Activated CD4-positive, CD25-positive, alpha-beta regulatory T cell treated with anti-CD3 and anti-CD28 coated beads, Interleukin-2, amount 50 U/mL, for 16 hours (primary cell): Measurements from ENCODE around the gene ARRDC3.

Experiments
- DNase-seq: peaks from one replicate; pipeline ENCODE4 v3.0.0-alpha.2; 2020; ENCODE audit warnings: low read depth, low spot score

Gene ARRDC3

GRCh38 chr5:91384671-91385430 lies 1.7 kb upstream of the ARRDC3 start:
- DNase-seq, result no peak

GRCh38 chr5:91383956-91384300 lies 811 bp upstream of the ARRDC3 start:
- no peak for DNase-seq

GRCh38 chr5:91382530-91383026 lies 539 bp downstream of the ARRDC3 start:
- peak; percentile 13 for DNase-seq

GRCh38 chr5:91381774-91382359 lies 1.2 kb downstream of the ARRDC3 start:
- peak; percentile 65 for DNase-seq

- DNase-seq, result no peak
These were observed 1.8 kb downstream of the ARRDC3 start for GRCh38 chr5:91381239-91381773.

GRCh38 chr5:91380491-91381238 lies 2.5 kb downstream of the ARRDC3 start:
- DNase-seq, result peak; percentile 97

- DNase-seq, result peak; percentile 90
These were observed 3.1 kb downstream of the ARRDC3 start for GRCh38 chr5:91379914-91380490.

DNA sequence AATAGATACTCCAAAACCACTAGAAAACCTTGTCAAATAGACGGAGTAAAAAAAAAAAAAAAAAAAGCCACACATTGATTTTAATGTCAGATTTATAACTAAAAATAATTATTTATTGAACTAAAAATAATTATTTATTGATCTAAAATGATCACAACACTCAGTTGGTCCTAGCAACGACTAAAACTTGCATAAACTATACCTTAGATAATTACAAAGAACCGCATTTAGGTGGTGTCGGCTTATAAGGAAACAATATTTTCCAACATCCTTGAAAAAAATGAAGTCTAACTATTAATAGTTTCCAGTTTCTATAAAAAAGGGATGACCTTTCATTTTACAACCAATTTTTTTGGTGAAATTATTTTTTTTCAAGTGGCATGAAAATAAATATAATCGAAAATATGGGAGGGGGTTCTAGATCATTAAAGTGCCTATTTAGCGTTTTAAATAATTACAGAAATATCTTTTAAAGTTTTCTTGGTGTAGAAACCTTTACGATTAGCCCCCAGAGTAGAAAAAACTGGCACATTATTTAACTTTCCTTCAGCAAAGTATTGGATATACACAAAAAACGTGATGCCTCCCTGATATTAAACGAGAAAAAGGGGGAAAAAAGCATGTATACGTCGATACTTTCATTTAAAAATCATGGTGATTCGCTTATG lies 3.7 kb downstream of the ARRDC3 start:
- DNase-seq, result no peak

DNA sequence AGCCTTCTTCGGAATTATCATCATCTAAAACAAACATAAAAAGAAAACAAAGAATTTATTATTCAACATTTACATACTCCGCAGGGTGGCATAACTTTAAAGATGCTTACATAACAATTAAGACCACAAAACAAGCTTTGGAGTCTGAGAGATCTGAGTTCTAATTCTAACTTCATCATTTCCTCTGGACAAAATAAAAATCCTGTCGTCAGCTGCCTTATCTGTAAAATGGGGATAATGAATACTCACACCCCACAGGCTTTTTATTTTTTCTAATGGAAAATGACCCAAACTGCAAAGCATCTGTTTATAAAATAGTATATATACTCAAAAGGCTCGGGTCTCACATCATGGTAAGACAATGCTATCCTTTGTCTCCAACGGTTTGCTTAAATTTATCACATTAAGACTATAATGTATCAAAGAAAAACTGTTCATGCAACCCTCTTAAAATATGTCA lies 4.3 kb downstream of the ARRDC3 start:
- no peak for DNase-seq

DNA sequence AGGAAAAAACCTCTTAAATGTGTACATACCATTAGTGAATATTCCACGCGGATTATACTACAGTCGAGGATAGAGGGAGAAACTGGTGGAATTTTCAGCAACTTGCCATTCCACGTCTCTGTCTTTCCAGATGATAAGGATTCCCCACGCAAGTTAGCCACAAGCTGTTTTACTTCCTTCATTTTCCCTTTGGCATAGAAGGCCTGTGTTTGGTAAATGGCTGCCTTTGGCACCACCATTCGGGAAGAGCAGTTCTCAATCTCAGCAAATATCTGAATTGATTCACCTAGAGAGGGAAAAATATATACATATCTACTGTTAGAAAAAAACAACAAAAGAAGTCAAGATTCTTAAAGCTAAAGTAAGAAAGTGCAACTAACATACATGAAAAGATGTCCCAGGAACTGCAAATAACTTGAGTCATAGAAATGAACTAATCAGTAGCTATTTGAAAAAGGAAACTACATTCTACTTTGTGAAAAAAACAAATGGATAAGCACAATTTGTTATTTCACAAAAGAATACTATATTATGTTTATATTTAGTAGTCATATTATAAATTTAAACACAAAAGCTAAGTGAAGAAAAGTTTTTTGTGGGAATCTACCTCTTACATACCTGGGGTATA lies 8.1 kb downstream of the ARRDC3 start:
- no peak for DNase-seq

DNA sequence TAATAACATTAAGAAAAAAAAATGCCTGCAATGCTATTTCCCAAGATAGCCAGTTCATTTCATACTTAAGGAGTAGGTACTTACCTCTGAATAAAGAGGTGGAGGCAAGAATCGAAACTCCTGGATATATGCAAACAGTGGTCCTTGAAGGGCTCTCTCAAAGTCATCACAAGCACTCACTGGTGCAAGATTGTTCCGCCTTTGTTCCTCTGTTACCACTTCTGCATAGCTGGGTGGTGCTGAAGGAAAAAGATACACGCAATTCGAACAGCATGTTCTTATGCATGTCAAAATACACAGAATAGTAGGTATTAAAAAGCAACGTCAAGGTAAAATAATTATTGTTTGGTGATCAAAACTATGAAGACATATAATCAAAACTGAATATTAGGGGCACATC lies 9.5 kb downstream of the ARRDC3 start:
- no peak for DNase-seq

DNA sequence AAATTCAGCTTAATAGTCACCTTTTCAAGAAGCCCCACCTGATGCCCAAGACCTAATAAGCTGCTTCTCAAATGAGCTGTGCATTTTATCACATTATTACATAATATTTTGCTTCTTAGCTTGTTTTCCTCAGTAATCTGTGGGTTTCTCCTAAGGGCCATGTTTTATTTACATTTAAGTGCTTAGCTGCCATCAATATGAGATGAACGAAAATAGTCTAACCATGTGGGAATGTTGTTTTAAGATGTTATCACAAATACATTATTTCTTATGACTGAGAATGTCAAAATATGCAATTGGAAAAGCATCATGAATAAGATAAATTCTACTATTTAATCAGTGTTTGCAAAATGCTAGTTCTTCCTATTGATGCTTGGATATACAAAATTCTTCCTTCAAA lies 10.1 kb downstream of the ARRDC3 start:
- DNase-seq, result no peak

DNA sequence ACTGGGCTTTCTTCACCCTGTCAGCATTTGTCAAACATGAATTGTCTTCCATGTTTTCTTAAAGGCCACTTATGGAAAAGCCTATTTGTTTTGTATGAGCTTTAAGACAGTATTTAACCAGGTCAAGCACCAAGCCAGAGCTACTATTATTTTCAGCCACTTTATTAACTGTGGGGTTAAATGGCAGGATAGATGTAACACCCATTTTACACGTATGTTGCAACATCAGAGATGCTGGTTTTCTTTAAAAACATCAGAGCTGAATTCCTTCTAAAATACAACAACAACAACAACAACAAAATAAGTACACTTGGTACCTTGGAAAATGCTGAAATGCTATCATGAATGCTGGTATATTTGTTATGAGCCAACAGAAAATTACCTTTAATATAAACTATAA lies 13.6 kb downstream of the ARRDC3 start:
- DNase-seq, result no peak

DNA sequence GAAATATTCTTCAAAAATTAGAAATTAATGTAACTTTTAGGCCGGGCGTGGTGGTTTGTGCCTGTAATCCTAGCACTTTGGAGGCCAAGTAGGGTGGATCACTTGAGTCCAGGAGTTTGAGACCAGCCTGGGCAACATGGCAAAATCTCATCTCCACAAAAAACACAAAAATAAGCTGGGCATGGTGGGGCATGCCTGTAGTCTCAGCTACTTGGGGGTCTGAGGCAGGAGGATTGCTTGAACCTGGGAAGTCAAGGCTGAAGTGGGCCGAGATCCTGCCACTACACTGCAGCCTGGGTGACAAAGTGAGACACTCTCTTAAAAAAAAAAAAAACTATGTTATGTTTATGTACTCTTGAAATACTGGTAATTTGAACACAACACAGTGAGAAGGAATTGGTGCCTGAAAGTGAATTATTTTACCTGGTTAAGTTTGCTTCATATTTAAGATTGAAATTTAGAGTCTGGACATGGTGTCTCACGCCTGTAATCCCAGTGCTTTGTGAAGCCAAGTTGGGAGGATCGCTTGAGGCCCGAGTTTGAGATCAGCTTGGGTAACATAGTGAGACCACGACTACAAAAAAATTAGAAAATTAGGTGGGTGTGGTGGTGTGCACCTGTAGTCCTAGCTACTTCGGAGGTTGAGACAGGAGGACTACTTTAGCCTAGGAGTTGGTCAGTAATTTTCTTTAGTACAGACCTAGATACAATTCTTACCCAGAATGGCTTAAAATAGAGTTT lies 15.0 kb downstream of the ARRDC3 start:
- DNase-seq, result no peak

DNA sequence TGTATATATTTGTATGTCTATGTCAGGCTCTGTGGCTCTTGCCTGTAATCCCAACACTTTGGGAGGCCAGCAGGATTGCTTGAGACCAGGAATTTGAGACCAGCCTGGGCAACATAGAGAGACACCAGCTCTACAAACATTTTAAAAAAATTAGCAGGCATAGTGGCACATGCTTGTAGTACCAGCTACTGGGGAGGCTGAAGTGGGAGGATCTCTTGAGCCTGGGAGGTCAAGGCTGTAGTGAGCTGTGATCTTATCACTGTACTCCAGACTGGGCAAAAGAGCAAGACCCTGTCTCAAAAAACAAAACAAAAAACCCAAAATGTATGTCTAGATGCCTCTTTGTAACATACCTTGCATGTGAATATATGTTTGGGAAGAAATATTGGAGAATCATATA lies 15.8 kb downstream of the ARRDC3 start:
- DNase-seq, result no peak

GRCh38 chr5:91366551-91366950 lies 16.6 kb downstream of the ARRDC3 start:
- no peak for DNase-seq

DNA sequence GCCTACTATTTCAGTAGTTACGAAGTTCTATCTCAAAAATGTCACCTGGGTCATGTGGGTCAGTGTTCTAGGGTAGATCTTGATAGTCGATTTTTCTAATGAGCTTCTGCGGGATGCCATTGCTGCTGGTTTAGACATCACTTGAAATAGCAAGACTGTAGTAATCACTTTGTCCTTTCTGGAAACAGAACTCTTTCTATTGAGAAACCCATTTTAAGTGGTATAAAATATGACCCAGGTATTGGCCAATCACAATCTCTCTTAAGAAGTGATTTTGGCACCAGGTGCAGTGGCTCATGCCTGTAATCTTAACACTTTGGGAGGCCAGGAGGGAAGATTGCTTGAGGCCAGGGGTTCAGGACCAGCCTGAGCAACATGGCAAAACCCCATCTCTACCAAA lies 17.6 kb downstream of the ARRDC3 start:
- DNase-seq, result no peak

- DNase-seq, result no peak
These were observed 20.2 kb downstream of the ARRDC3 start for GRCh38 chr5:91362935-91363334.

DNA sequence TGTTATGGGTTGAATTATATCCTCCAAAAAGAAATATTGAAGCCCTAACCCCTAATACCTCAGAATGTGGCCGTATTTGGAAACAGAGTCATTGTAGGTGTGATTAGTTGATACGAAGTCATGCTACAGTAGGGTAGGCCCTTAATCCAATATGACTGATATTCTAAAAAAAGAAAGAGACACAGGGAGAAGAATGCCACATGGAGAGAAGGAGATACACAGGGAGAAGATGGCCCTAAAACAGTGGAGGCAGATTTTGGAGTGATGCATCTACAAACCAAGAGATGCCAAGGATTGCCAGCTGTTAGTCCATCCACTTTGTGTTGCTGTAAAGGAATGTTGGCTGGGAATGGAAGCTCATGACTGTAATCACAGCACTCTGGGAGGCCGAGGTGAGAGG lies 21.3 kb downstream of the ARRDC3 start:
- no peak for DNase-seq

- no peak for DNase-seq
These were observed 21.9 kb downstream of the ARRDC3 start for GRCh38 chr5:91361055-91361701.
